MM.1S (cell line): ENCODE data around the gene NDST1.

Experiments used
- DNase-seq: peaks from one replicate; pipeline ENCODE4 v3.0.0-alpha.2; 2015
- H2AFZ ChIP-seq: fragments of 300-600 bp; sonication (generic); 2 replicates; pipeline ENCODE4 v1.6.0; 2016; ENCODE audit warnings: antibody characterized with exemption, low read length
- H3F3A ChIP-seq: fragments of 300-600 bp; sonication (generic); 2 replicates; pipeline ENCODE4 v1.6.1; 2016; ENCODE audit warnings: mild to moderate bottlenecking, antibody characterized with exemption, low read length, moderate library complexity, mixed read lengths; ENCODE audit not compliant: insufficient read depth
- H3K27ac ChIP-seq: fragments of 300-600 bp; sonication (generic); 2 replicates; pipeline ENCODE4 v1.5.1; 2016; ENCODE audit warnings: mild to moderate bottlenecking, low read length
- H3K27me3 ChIP-seq: fragments of 300-600 bp; sonication (generic); replicated peaks from 2 replicates; pipeline ENCODE4 v1.6.0; 2016; ENCODE audit warnings: low read length; ENCODE audit not compliant: insufficient read depth
- H3K36me3 ChIP-seq: fragments of 300-600 bp; sonication (generic); replicated peaks from 2 replicates; pipeline ENCODE4 v1.6.1; 2016; ENCODE audit warnings: mild to moderate bottlenecking, low read length, mixed read lengths; ENCODE audit not compliant: insufficient read depth
- H3K4me1 ChIP-seq: fragments of 300-600 bp; sonication (generic); 2 replicates; pipeline ENCODE4 v1.6.1; 2016; ENCODE audit warnings: low read length, mixed read lengths
- H3K4me2 ChIP-seq: fragments of 300-600 bp; sonication (generic); 2 replicates; pipeline ENCODE4 v1.6.0; 2016; ENCODE audit warnings: low read depth, low read length
- H3K4me3 ChIP-seq: fragments of 300-600 bp; sonication (generic); 2 replicates; pipeline ENCODE4 v1.5.1; 2016; ENCODE audit warnings: low read length, mixed read lengths
- H3K79me2 ChIP-seq: fragments of 300-600 bp; sonication (generic); 2 replicates; pipeline ENCODE4 v1.6.1; 2016; ENCODE audit warnings: mixed run types, low read length, mixed read lengths
- H3K9ac ChIP-seq: fragments of 300-600 bp; sonication (generic); 2 replicates; pipeline ENCODE4 v1.6.1; 2016; ENCODE audit warnings: low read length, mixed read lengths
- H3K9me2 ChIP-seq: fragments of 300-600 bp; sonication (generic); replicated peaks from 2 replicates; pipeline ENCODE4 v1.6.1; 2016; ENCODE audit warnings: mild to moderate bottlenecking, low read length, mixed read lengths; ENCODE audit not compliant: insufficient read depth
- H3K9me3 ChIP-seq: fragments of 300-600 bp; sonication (generic); replicated peaks from 2 replicates; pipeline ENCODE4 v1.6.1; 2016; ENCODE audit warnings: mild to moderate bottlenecking, low read length, mixed read lengths; ENCODE audit not compliant: insufficient read depth
- H4K20me1 ChIP-seq: fragments of 300-600 bp; sonication (generic); 2 replicates; pipeline ENCODE4 v1.6.1; 2016; ENCODE audit warnings: mild to moderate bottlenecking, low read length, moderate library complexity, mixed read lengths; ENCODE audit not compliant: insufficient read depth
- EZH2 ChIP-seq: fragments of 300-600 bp; sonication (generic); optimal IDR thresholded peaks from 2 replicates; pipeline ENCODE3; 2017; ENCODE audit warnings: low read depth, mild to moderate bottlenecking, antibody characterized with exemption, low read length, mixed read lengths
- EZH2phosphoT487 ChIP-seq: fragments of 300-600 bp; sonication (generic); IDR thresholded peaks from 2 replicates; pipeline ENCODE4 v1.6.1; 2018; ENCODE audit warnings: antibody characterized with exemption, low read length
- TF ChIP-seq, protein P1 (sequence below): fragments of 300-600 bp; sonication (generic); IDR thresholded peaks from 2 replicates; pipeline ENCODE4 v1.5.1; 2016; ENCODE audit warnings: antibody characterized with exemption, low read length, mixed read lengths

The NDST1 gene

DNA sequence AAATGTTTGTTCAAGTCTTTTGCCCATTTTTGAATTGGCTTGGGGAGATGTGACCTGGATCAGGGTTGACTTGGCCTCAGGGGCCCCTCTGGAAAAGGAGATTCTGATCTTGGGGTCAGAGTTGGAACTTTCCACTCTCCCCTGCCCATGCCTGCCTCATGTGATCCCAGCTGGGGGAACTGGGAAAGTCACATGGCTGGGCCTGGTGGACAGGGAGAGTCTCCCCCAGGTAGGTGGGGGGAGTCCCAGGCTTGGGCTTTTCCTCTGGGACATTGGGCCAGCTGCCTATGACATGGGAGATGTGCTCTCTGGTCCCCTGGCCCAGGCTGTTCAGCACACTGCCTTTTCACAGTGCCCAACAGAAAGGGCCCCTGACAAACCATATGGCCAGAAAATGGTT lies 60.7 kb downstream of the NDST1 start:
- H3K9me2 ChIP-seq: no peaks in the 10 kb centered on the region
- no peak overlapping the region for H3K4me2 ChIP-seq
- no peak overlapping the region for H3K4me3 ChIP-seq
- TF ChIP-seq EZH2phosphoT487 (no peak), EZH2 (no peak)
- TF ChIP-seq, protein P1, sequence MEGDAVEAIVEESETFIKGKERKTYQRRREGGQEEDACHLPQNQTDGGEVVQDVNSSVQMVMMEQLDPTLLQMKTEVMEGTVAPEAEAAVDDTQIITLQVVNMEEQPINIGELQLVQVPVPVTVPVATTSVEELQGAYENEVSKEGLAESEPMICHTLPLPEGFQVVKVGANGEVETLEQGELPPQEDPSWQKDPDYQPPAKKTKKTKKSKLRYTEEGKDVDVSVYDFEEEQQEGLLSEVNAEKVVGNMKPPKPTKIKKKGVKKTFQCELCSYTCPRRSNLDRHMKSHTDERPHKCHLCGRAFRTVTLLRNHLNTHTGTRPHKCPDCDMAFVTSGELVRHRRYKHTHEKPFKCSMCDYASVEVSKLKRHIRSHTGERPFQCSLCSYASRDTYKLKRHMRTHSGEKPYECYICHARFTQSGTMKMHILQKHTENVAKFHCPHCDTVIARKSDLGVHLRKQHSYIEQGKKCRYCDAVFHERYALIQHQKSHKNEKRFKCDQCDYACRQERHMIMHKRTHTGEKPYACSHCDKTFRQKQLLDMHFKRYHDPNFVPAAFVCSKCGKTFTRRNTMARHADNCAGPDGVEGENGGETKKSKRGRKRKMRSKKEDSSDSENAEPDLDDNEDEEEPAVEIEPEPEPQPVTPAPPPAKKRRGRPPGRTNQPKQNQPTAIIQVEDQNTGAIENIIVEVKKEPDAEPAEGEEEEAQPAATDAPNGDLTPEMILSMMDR: no peak
- no peak overlapping the region for H3K27ac ChIP-seq
- no peaks in the 10 kb centered on the region for H3K79me2 ChIP-seq
- no peak overlapping the region for H2AFZ ChIP-seq
- H3K9ac ChIP-seq: no peak overlapping the region
- no peaks in the 10 kb centered on the region for H3K9me3 ChIP-seq
- H3K27me3 ChIP-seq: no peaks in the 10 kb centered on the region
- no peaks in the 10 kb centered on the region for H4K20me1 ChIP-seq
- H3F3A ChIP-seq: no peaks in the 10 kb centered on the region
- H3K36me3 ChIP-seq: no peaks in the 10 kb centered on the region
- no peak for DNase-seq
- H3K4me1 ChIP-seq: no peaks in the 10 kb centered on the region

DNA sequence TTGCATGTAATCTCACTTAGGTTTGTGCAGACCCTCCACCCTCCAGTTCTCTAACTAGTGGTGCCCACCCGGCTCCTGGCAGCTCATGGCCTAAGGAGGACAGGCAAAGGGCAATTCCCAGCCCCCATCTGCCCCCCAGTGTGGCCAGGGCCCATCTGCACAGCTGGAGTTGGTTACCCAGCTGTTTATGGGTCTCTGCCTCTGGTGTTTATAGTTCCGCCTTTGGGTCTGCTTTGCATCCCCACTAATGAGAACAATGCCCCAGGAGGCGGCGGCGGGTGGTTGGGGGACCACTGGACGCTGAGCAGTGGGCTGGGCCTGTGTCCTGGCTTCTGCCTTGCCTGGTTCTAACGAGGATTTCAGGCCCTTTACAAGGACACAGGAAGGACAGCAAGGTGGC lies 62.4 kb downstream of the NDST1 start:
- H3K4me2 ChIP-seq: no peak overlapping the region
- TF ChIP-seq, protein P1: no peak
- TF ChIP-seq EZH2: no peak
- TF ChIP-seq EZH2phosphoT487: no peak
- H3K79me2 ChIP-seq: no peaks in the 10 kb centered on the region
- H4K20me1 ChIP-seq: no peaks in the 10 kb centered on the region
- no peak for DNase-seq
- H3K4me3 ChIP-seq: no peak overlapping the region
- H2AFZ ChIP-seq: no peak overlapping the region
- no peaks in the 10 kb centered on the region for H3F3A ChIP-seq
- no peaks in the 10 kb centered on the region for H3K9me2 ChIP-seq
- no peaks in the 10 kb centered on the region for H3K9me3 ChIP-seq
- H3K4me1 ChIP-seq: no peaks in the 10 kb centered on the region
- no peak overlapping the region for H3K27ac ChIP-seq
- no peaks in the 10 kb centered on the region for H3K36me3 ChIP-seq
- H3K27me3 ChIP-seq: no peaks in the 10 kb centered on the region
- no peak overlapping the region for H3K9ac ChIP-seq

DNA sequence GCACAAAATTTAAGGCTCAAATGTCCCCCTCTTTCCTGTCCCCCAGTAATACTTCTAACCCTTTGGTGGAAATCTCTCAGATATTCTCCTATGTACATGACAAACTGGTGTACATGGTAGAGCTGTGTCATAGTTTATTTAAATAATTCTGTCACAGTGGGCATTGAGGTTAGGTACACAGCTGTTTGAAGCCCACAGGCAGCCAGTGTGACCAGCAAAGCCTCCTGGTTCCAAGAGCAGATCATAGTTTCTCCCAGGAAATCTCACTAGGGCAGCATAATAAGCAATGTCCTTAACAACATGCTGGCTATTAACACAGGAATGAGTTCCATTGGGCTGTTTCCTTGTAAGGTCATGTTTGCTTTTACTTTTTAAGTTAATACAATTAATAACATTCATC lies 63.9 kb downstream of the NDST1 start:
- Histone ChIP-seq H3K79me2 (no peaks in the 10 kb centered on the region), H3F3A (no peaks in the 10 kb centered on the region), H2AFZ (no peak overlapping the region), H3K9me3 (no peaks in the 10 kb centered on the region), H3K9me2 (no peaks in the 10 kb centered on the region), H3K4me2 (no peak overlapping the region), H3K9ac (no peak overlapping the region), H3K4me1 (no peaks in the 10 kb centered on the region), H3K4me3 (no peak overlapping the region), H3K27me3 (no peaks in the 10 kb centered on the region), H3K27ac (no peak overlapping the region), H3K36me3 (no peaks in the 10 kb centered on the region), H4K20me1 (no peaks in the 10 kb centered on the region)
- DNase-seq: no peak
- TF ChIP-seq, protein P1: no peak
- TF ChIP-seq EZH2: no peak
- TF ChIP-seq EZH2phosphoT487: no peak
